ENCODE measurements around the gene CEP112. TPM values are rescaled to one million over a fixed set of nuclear protein-coding genes. Genes with fewer than 3 reads are reported as not detected.
A peak's percentile ranks its signal among the peaks of the same experiment; 100 is the strongest.

Gene CEP112
- total and polyA plus RNA-seq, 2 of the 13 experiments (the other 11 are each of a cell fraction or from before 2014, with no cell fraction given): 1.2 to 3.4 TPM

DNA sequence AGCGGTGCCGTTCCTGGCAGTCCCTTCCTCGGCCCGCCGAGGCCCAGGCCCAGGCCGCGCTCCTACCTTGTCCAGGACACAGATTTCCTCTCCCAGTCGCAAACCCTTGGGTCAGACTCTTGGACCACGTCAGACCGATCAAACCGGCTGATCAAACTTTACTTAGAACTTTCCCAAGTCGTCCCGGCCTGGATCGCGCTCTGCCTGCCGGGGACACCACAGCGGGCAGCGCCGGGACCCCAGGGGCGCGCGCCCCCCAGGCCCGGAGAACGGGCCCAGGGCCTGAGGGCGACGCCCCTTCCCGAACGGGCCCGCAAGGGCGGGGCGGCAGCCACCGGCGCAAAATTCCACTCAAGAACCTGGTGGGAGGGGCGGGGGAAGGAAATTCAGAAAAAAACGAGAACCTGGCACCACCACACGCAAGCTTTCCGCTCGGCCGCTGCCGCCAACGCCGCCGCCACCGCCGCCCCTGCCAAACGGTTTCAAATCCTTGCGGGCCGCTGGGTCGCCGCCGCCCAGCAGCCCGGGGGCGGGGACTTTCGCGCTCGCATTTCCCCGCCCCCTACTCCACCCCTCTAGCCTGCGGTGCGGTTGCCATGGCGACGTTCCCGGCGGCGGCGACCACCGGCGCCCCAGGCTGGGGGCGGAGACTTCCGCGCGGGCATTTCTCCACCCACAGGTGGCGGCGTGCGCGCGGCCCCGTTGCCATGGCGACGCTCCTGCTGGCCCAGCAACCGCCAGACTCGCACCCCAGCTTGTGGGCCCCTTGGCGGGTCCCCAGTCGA is at the start of gene CEP112 (continued):
- TF ChIP-seq, protein P1, sequence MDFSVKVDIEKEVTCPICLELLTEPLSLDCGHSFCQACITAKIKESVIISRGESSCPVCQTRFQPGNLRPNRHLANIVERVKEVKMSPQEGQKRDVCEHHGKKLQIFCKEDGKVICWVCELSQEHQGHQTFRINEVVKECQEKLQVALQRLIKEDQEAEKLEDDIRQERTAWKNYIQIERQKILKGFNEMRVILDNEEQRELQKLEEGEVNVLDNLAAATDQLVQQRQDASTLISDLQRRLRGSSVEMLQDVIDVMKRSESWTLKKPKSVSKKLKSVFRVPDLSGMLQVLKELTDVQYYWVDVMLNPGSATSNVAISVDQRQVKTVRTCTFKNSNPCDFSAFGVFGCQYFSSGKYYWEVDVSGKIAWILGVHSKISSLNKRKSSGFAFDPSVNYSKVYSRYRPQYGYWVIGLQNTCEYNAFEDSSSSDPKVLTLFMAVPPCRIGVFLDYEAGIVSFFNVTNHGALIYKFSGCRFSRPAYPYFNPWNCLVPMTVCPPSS (IDR thresholded peaks at IDR 0.05): no peak
- TF ChIP-seq NAIF1 (CRISPR knock-in tag; IDR thresholded peaks at IDR 0.05; ENCODE audit: borderline replicate concordance) (no peak; the same call in 1 of the 2 replicates), ZNF430 (CRISPR knock-in tag; IDR thresholded peaks at IDR 0.05) (no peak), ZNF558 (CRISPR knock-in tag; IDR thresholded peaks at IDR 0.05; ENCODE audit: borderline replicate concordance) (no peak; the same call in 1 of the 2 replicates), HMG20B (CRISPR knock-in tag; conservative IDR thresholded peaks at IDR 0.05) (no peak; the same call in 1 of the 2 replicates), PCBP2 (optimal IDR thresholded peaks at IDR 0.05; ENCODE audit: low read depth, low read length, poor library complexity, severe bottlenecking) (no peak), SNRNP70 (IDR thresholded peaks at IDR 0.05; ENCODE audit: low read depth, low read length) (no peak), ZNF792 (CRISPR knock-in tag; IDR thresholded peaks at IDR 0.05) (no peak), MIER3 (CRISPR knock-in tag; IDR thresholded peaks at IDR 0.05; ENCODE audit: borderline replicate concordance) (no peak), ZNF546 (CRISPR knock-in tag; conservative IDR thresholded peaks at IDR 0.05) (no peak), ZSCAN31 (CRISPR knock-in tag; IDR thresholded peaks at IDR 0.05; ENCODE audit: low read depth) (peak; percentile 67; the same call in 1 of the 2 replicates), PAF1 (CRISPR knock-in tag; IDR thresholded peaks at IDR 0.05) (no peak)
- TF ChIP-seq, protein P2, sequence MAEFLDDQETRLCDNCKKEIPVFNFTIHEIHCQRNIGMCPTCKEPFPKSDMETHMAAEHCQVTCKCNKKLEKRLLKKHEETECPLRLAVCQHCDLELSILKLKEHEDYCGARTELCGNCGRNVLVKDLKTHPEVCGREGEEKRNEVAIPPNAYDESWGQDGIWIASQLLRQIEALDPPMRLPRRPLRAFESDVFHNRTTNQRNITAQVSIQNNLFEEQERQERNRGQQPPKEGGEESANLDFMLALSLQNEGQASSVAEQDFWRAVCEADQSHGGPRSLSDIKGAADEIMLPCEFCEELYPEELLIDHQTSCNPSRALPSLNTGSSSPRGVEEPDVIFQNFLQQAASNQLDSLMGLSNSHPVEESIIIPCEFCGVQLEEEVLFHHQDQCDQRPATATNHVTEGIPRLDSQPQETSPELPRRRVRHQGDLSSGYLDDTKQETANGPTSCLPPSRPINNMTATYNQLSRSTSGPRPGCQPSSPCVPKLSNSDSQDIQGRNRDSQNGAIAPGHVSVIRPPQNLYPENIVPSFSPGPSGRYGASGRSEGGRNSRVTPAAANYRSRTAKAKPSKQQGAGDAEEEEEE (CRISPR knock-in tag; IDR thresholded peaks at IDR 0.05; ENCODE audit: borderline replicate concordance): no peak
- TF ChIP-seq, protein P3, sequence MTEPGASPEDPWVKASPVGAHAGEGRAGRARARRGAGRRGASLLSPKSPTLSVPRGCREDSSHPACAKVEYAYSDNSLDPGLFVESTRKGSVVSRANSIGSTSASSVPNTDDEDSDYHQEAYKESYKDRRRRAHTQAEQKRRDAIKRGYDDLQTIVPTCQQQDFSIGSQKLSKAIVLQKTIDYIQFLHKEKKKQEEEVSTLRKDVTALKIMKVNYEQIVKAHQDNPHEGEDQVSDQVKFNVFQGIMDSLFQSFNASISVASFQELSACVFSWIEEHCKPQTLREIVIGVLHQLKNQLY (CRISPR knock-in tag; IDR thresholded peaks at IDR 0.05): no peak
- TF ChIP-seq, protein P4, sequence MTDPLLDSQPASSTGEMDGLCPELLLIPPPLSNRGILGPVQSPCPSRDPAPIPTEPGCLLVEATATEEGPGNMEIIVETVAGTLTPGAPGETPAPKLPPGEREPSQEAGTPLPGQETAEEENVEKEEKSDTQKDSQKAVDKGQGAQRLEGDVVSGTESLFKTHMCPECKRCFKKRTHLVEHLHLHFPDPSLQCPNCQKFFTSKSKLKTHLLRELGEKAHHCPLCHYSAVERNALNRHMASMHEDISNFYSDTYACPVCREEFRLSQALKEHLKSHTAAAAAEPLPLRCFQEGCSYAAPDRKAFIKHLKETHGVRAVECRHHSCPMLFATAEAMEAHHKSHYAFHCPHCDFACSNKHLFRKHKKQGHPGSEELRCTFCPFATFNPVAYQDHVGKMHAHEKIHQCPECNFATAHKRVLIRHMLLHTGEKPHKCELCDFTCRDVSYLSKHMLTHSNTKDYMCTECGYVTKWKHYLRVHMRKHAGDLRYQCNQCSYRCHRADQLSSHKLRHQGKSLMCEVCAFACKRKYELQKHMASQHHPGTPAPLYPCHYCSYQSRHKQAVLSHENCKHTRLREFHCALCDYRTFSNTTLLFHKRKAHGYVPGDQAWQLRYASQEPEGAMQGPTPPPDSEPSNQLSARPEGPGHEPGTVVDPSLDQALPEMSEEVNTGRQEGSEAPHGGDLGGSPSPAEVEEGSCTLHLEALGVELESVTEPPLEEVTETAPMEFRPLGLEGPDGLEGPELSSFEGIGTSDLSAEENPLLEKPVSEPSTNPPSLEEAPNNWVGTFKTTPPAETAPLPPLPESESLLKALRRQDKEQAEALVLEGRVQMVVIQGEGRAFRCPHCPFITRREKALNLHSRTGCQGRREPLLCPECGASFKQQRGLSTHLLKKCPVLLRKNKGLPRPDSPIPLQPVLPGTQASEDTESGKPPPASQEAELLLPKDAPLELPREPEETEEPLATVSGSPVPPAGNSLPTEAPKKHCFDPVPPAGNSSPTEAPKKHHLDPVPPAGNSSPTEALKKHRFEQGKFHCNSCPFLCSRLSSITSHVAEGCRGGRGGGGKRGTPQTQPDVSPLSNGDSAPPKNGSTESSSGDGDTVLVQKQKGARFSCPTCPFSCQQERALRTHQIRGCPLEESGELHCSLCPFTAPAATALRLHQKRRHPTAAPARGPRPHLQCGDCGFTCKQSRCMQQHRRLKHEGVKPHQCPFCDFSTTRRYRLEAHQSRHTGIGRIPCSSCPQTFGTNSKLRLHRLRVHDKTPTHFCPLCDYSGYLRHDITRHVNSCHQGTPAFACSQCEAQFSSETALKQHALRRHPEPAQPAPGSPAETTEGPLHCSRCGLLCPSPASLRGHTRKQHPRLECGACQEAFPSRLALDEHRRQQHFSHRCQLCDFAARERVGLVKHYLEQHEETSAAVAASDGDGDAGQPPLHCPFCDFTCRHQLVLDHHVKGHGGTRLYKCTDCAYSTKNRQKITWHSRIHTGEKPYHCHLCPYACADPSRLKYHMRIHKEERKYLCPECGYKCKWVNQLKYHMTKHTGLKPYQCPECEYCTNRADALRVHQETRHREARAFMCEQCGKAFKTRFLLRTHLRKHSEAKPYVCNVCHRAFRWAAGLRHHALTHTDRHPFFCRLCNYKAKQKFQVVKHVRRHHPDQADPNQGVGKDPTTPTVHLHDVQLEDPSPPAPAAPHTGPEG (CRISPR knock-in tag; IDR thresholded peaks at IDR 0.05): peak; percentile 62; the same call in 1 of the 2 replicates
- TF ChIP-seq, protein P5, sequence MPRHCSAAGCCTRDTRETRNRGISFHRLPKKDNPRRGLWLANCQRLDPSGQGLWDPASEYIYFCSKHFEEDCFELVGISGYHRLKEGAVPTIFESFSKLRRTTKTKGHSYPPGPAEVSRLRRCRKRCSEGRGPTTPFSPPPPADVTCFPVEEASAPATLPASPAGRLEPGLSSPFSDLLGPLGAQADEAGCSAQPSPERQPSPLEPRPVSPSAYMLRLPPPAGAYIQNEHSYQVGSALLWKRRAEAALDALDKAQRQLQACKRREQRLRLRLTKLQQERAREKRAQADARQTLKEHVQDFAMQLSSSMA (CRISPR knock-in tag; IDR thresholded peaks at IDR 0.05): peak; percentile 86
- TF ChIP-seq, protein P6, sequence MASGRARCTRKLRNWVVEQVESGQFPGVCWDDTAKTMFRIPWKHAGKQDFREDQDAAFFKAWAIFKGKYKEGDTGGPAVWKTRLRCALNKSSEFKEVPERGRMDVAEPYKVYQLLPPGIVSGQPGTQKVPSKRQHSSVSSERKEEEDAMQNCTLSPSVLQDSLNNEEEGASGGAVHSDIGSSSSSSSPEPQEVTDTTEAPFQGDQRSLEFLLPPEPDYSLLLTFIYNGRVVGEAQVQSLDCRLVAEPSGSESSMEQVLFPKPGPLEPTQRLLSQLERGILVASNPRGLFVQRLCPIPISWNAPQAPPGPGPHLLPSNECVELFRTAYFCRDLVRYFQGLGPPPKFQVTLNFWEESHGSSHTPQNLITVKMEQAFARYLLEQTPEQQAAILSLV (CRISPR knock-in tag; IDR thresholded peaks at IDR 0.05; ENCODE audit: borderline replicate concordance): no peak

Measured in HepG2 (cell line).